Prostate gland (tissue), 2 donors: Measurements from ENCODE around the gene OR51T1.

ENCODE experiments used
- CTCF ChIP-seq, 4 experiments: fragments of 200-600 bp in 2 of 4; fragments of 450-650 bp in 2 of 4; sonication (generic) in 2 of 4; IDR thresholded peaks; 1 replicate in 3 of 4; 2 replicates in 1 of 4; pipeline ENCODE4 v1.5.1; 2016 to 2019; ENCODE audit warnings: antibody characterized with exemption in 4 of 4, mild to moderate bottlenecking in 2 of 4, moderate library complexity in 2 of 4
- POLR2A ChIP-seq: fragments of 450-650 bp; IDR thresholded peaks from one replicate; pipeline ENCODE4 v1.6.1; 2016; ENCODE audit warnings: antibody characterized with exemption, mild to moderate bottlenecking

- no peak for TF ChIP-seq CTCF (IDR thresholded peaks at IDR 0.05)
- TF ChIP-seq POLR2A: no peak
These were observed 512 bp upstream of the OR51T1 start for GRCh38 chr11:4881188-4881587.
